Measurements from ENCODE around the gene WDR35.

The WDR35 gene

DNA sequence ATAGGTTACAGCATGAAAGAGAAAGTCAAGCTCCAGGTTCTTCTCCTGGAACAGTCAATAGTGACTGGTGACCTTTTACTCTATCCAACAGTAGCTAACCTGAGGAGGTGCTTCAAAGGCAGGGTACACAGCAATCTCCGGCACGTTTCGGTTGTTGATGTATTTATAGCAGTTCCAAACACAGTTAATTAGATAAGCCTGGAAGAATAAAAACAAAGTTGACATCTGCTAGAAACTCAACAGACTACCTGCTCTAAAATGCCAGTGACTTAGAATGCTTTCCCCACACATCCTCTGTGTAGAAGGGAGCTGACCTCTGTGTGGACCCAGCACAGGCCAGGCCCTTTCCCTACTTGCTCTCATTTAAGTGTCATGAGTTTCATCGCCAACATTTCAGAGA, 44.3 kb upstream of the WDR35 start:
- H2AFZ ChIP-seq: no peak overlapping the region
- H3K27ac ChIP-seq: no peak overlapping the region
- H3K79me2 ChIP-seq: no peaks in the 10 kb centered on the region
- H3K27me3 ChIP-seq (ENCODE audit: control insufficient read depth, insufficient read depth, low read length): no peaks in the 10 kb centered on the region
- TF ChIP-seq, protein P1, sequence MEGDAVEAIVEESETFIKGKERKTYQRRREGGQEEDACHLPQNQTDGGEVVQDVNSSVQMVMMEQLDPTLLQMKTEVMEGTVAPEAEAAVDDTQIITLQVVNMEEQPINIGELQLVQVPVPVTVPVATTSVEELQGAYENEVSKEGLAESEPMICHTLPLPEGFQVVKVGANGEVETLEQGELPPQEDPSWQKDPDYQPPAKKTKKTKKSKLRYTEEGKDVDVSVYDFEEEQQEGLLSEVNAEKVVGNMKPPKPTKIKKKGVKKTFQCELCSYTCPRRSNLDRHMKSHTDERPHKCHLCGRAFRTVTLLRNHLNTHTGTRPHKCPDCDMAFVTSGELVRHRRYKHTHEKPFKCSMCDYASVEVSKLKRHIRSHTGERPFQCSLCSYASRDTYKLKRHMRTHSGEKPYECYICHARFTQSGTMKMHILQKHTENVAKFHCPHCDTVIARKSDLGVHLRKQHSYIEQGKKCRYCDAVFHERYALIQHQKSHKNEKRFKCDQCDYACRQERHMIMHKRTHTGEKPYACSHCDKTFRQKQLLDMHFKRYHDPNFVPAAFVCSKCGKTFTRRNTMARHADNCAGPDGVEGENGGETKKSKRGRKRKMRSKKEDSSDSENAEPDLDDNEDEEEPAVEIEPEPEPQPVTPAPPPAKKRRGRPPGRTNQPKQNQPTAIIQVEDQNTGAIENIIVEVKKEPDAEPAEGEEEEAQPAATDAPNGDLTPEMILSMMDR (IDR thresholded peaks at IDR 0.05): no peak
- H3K9me3 ChIP-seq (ENCODE audit: control insufficient read depth, low read length): no peaks in the 10 kb centered on the region
- no peak overlapping the region for H3K4me3 ChIP-seq (ENCODE audit: low read depth, low read length)
- H3K4me1 ChIP-seq: peaks cover 3% of the 10 kb centered on the region
- H3K9ac ChIP-seq: no peak overlapping the region
- no peak overlapping the region for H3K4me2 ChIP-seq (ENCODE audit: low read length)
- H3K36me3 ChIP-seq (ENCODE audit: control insufficient read depth, insufficient read depth, low read length): no peaks in the 10 kb centered on the region

DNA sequence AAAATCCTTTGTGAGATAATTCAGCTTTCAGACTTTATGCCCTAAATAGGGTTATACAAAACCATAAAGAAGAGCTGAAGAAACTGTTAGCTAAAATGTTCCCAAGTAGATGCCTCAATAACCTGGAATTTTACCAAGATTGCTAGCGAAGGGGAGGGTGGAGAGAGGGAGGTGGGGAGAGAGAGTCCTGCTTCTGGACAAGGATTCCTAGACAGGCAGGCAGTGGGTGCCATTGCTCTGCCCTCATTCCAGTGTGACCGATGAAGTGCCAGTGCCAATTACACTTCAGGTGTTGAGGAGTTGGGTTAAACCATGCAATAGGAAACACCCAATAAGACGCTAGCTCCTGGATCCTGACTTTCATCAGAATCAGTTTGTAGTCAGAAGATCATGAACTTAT, 43.4 kb upstream of the WDR35 start:
- Histone ChIP-seq H3K27ac (no peak overlapping the region), H3K79me2 (no peaks in the 10 kb centered on the region), H3K4me3 (ENCODE audit: low read depth, low read length) (no peak overlapping the region), H3K9ac (no peak overlapping the region), H2AFZ (no peak overlapping the region), H3K27me3 (ENCODE audit: control insufficient read depth, insufficient read depth, low read length) (no peaks in the 10 kb centered on the region), H3K9me3 (ENCODE audit: control insufficient read depth, low read length) (no peaks in the 10 kb centered on the region), H3K4me1 (peaks cover 3% of the 10 kb centered on the region), H3K36me3 (ENCODE audit: control insufficient read depth, insufficient read depth, low read length) (no peaks in the 10 kb centered on the region), H3K4me2 (ENCODE audit: low read length) (no peak overlapping the region)
- TF ChIP-seq, protein P1 (IDR thresholded peaks at IDR 0.05): no peak

DNA sequence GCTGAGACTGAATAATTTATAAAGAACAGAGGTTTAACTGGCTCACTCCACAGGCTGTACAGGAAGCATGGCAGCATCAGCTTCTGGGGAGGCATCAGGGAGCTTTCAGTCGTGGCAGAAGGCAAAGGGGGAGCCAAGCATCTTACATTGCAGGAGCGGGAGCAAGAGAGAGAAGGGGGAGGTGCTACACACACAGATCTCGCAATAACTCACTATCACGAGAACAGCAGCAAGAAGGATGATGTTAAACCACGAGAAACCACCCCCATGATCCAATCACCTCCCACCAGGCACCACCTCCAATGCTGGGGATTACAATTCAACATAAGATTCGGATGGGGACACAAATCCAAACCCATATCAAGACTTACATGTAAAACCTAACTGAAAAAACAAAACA, 40.3 kb upstream of the WDR35 start:
- no peaks in the 10 kb centered on the region for H3K79me2 ChIP-seq
- H3K9ac ChIP-seq: no peak overlapping the region
- no peaks in the 10 kb centered on the region for H3K36me3 ChIP-seq (ENCODE audit: control insufficient read depth, insufficient read depth, low read length)
- no peak overlapping the region for H3K27ac ChIP-seq
- no peaks in the 10 kb centered on the region for H3K4me1 ChIP-seq
- no peak overlapping the region for H2AFZ ChIP-seq
- H3K4me2 ChIP-seq (ENCODE audit: low read length): no peak overlapping the region
- no peaks in the 10 kb centered on the region for H3K27me3 ChIP-seq (ENCODE audit: control insufficient read depth, insufficient read depth, low read length)
- no peak overlapping the region for H3K4me3 ChIP-seq (ENCODE audit: low read depth, low read length)
- TF ChIP-seq, protein P1 (IDR thresholded peaks at IDR 0.05): no peak
- no peaks in the 10 kb centered on the region for H3K9me3 ChIP-seq (ENCODE audit: control insufficient read depth, low read length)

DNA sequence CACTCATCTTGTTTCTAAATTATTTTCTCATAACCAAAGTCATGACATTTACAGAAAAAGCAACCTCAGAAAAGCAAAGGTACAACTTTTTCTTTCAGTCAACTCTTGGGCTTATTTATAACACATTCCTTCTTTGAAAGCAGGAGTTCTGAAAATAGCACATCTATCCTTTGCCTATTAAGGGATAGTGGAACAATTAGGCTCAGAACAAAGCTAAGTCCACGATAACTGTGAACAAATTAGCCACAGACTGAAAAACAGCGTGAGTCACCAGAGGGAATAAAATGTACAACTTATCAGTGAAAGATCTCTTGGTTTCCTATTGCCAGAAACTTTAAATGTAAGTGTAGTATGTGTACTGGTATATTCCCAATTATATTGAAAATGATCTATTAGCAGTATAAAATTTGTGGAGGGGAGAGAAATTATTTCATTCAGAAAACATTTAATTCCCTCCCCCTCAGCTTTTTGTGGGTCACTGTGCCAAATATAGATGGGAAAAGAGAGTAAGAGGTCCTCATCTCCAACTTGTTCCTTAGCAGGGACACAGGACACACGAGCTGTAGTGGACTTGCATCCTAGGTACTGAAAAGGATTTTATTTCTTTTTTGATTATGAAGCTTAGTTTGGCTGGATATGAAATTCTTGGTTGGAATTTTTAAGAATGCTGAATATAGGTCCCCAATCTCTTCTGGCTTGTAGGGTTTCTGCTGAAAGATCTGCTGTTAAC, 38.0 kb upstream of the WDR35 start:
- Histone ChIP-seq H3K27ac (no peak overlapping the region), H3K4me2 (ENCODE audit: low read length) (no peak overlapping the region), H2AFZ (no peak overlapping the region), H3K79me2 (no peaks in the 10 kb centered on the region), H3K9ac (no peak overlapping the region), H3K4me3 (ENCODE audit: low read depth, low read length) (no peak overlapping the region), H3K36me3 (ENCODE audit: control insufficient read depth, insufficient read depth, low read length) (no peaks in the 10 kb centered on the region), H3K9me3 (ENCODE audit: control insufficient read depth, low read length) (no peaks in the 10 kb centered on the region), H3K27me3 (ENCODE audit: control insufficient read depth, insufficient read depth, low read length) (no peaks in the 10 kb centered on the region), H3K4me1 (no peaks in the 10 kb centered on the region)
- TF ChIP-seq, protein P1 (IDR thresholded peaks at IDR 0.05): no peak

DNA sequence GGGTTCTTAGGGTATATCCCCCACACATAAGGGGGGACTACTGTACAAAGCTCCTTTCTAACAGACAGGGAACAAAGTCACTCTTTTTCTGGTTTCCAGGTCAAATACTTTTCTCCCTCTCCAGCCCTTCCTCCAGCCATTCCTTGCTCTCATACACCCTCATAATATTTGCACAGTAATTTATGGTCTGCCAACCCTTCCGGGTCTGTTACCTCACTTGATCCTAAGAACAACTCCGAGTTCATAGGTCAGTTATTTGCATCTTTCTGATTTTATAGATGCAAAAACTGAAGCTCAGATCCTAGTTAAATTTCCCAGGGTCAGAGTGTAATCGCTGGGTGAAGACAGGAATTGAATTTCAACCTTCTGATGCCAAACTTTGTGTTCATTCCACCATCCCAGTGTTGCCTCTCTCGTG, 37.4 kb upstream of the WDR35 start:
- Histone ChIP-seq H3K27me3 (ENCODE audit: control insufficient read depth, insufficient read depth, low read length) (no peaks in the 10 kb centered on the region), H3K4me2 (ENCODE audit: low read length) (no peak overlapping the region), H2AFZ (no peak overlapping the region), H3K4me3 (ENCODE audit: low read depth, low read length) (no peak overlapping the region), H3K9me3 (ENCODE audit: control insufficient read depth, low read length) (no peaks in the 10 kb centered on the region), H3K4me1 (no peaks in the 10 kb centered on the region), H3K79me2 (no peaks in the 10 kb centered on the region), H3K27ac (no peak overlapping the region), H3K9ac (no peak overlapping the region), H3K36me3 (ENCODE audit: control insufficient read depth, insufficient read depth, low read length) (no peaks in the 10 kb centered on the region)
- TF ChIP-seq, protein P1 (IDR thresholded peaks at IDR 0.05): no peak

All from parathyroid adenoma (tissue), 2 donors.